Right lobe of liver (tissue), 4 donors: ENCODE results near the gene ABLIM3.

ENCODE experiments used
- POLR2A ChIP-seq: fragments of 450-650 bp; IDR thresholded peaks from one replicate; pipeline ENCODE4 v1.6.1; 2017; ENCODE audit warnings: antibody characterized with exemption, mild to moderate bottlenecking
- TF ChIP-seq, protein P1 (sequence below), 4 donors: fragments of 200-600 bp in 3 of 4; fragments of 450-650 bp in 1 of 4; IDR thresholded peaks; one replicate each; pipeline versions ENCODE4 v1.5.1 to v1.8.0; 2016 to 2022; ENCODE audit warnings: antibody characterized with exemption in 4 of 4, mild to moderate bottlenecking in 2 of 4
- donor health status: DM: no; HTN: no; CAD: no.
- donor health status: DM: no; HTN: no; CAD: no.
- donor health status: DM: no; HTN: yes; CAD: no.

GRCh38 chr5:149273237-149273636, 131.9 kb downstream of the ABLIM3 start:
- TF ChIP-seq, protein P1, sequence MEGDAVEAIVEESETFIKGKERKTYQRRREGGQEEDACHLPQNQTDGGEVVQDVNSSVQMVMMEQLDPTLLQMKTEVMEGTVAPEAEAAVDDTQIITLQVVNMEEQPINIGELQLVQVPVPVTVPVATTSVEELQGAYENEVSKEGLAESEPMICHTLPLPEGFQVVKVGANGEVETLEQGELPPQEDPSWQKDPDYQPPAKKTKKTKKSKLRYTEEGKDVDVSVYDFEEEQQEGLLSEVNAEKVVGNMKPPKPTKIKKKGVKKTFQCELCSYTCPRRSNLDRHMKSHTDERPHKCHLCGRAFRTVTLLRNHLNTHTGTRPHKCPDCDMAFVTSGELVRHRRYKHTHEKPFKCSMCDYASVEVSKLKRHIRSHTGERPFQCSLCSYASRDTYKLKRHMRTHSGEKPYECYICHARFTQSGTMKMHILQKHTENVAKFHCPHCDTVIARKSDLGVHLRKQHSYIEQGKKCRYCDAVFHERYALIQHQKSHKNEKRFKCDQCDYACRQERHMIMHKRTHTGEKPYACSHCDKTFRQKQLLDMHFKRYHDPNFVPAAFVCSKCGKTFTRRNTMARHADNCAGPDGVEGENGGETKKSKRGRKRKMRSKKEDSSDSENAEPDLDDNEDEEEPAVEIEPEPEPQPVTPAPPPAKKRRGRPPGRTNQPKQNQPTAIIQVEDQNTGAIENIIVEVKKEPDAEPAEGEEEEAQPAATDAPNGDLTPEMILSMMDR (IDR thresholded peaks at IDR 0.05) = no peak
- TF ChIP-seq POLR2A = no peak
